ENCODE measurements around the gene ORM2.
"Not testable (repeated sequence)": the region's sequence is repeated elsewhere in the genome, so short reads cannot be mapped to it uniquely, and the experiment has no call there.

The ORM2 gene

DNA sequence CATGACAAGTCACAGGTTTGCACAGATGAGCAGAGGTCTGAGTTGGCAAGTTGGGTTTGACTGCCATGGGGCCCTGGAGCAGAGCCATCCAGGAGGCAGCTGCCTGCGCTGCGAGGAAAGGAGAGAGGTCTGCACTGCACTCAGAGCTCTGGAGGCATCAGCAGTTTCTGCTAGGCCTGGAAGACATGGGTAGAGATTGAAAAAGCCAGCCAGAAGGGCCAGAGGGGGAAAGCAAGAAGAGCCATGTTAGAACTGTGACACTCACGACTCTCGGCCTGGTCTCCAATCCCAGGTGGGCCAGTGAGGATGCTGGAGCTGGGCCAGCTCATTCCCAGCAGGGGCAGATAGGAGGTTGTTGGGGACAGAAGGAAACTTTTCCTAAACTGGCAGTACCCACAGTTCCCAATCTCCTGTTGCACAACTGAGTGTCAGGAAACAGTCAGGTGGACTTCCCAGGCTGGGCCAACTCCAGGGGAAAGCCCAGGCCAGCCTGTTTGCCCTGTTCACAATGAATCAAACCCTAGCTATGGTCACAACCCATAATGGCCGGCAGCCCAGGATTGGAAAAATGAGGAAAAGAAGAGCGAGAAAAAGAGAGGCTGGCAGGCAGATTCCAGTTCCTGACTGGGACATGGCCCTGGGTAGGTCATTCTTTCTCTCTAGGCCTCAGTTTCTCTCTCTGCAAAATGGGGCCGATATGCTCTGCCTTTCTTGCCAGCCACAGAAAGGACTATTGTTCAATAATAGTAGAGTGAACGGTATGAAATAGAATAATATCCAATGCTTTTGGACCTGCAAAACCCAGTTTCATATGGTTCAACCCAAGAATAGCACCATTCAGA, 14.6 kb upstream of the ORM2 start:
- no peak for DNase-seq (ENCODE audit: low spot score)

DNA sequence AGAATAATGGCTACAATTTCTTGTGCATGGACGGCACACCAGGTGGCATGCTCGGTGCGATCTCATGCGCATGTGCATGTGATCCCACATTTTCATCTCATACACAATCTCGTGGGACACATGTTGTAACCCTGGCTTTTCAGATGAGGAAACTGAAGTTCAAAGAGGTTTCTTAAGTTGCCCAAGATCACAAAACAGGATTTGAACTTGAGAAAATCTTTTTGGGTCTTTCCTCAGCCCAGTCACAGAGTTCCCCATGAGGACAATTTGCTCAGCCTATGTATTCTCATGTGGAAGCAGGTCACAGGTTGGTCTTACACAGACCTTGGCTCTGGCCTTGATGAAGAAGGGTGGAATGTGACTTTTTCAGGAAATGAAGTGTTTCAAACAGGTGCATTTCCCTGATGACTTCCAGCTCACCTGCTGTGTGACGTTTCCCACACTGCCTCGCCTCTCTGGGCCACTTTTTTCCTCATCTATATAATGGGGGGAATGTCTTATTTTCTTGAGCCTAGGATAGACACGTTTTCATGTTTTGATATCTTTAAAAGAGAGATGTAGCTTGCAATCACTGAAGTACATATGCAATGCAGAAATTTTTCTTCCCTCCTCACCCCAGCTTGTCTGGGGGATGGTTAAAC, 13.8 kb upstream of the ORM2 start:
- DNase-seq (ENCODE audit: low spot score), result no peak

DNA sequence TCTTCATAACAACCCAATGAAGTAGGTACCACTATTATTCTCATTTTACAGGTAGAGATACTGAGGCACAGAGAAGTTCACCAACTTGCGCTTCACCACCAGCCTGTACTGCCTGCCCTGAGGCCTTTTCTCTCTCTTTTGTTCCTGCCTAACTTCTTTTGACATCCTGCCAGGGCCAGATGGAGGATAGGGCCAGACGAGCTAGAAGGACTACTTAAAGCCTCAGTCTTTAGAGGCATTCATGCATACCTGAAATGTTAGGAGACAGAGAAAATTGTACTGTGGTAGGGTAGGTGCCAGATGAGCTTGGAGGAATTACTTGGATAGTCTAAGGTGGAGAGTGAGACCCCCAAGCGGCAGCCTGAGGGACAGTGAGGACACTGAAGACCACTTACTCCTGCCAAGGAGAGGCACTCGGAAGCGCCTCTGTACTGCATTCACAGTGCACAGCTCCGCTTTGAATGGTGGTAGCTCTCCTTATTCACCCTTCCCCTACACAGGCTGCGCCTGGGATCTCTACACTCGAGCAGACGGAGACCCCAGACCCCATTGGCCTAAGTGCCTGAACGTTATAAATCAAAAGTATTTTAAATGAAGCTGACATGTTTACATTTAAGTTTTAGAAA, 13.0 kb upstream of the ORM2 start:
- no peak for DNase-seq (ENCODE audit: low spot score)

DNA sequence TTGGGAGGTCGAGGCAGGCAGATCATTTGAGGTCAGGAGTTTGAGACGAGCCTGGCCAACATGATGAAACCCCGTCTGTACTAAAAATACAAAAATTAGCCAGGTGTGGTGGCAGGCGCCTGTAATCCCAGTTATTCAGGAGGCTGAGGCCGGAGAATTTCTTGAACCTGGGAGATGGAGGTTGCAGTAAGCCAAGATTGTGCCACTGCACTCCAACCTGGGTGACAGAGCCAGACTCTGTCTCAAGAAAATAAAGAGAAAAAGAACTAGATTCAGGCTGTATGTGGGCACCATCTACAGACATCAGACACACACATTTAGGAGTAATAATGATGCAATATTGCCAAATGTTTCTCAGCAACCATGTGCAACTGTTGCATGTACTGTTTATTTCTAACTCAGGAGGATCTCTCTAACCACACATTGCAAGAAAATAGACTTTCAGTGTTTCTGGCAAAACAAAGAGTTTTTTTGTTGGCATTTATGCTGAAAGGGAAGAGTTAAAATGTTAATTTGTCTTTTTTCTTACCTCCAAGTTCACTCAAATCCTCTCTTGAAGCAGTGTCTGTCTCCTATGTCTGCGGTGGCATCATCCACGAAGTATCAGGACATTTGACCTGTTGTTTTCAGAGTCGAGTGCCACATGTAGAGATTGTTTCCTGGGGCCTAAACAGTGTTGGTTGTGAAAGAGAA, 11.9 kb upstream of the ORM2 start:
- DNase-seq (ENCODE audit: low spot score), result no peak

DNA sequence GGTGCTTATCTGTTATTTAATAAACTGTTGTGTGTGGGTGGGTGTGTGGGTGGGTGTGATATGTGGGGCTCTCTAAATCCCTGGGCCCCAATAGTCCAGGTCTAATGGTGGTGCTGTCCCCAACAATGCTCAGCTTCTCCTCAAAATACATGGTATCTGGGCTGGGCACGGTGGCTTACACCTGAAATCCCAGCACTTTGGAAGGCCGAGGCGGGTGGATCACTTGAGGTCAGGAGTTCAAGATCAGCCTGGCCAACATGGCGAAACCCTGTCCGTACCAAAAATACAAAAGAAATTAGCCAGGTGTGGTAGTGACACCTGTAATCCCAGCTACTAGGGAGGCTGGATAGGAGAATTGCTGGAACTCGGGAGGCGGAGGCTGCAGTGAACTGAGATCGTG, 11.3 kb upstream of the ORM2 start:
- no peak for DNase-seq (ENCODE audit: low spot score)

DNA sequence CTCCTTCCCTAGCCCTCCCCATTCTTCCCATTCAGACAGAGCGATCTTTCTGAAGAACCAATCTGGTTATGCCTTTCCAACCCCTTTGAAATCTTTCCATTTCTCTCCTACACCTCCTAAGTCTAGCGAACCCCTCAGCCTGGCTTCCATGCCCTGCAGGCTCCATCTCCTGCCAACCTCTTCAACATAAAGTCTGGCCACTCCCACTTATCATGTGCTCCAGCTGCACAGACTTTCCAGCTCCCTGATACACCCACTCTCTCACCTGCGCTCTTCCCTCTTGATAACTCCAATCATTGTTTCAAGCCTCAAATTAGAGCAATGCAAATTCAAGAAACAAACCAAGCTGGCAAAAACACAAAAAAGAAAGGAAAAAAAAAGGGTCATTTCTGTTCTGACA, 10.5 kb upstream of the ORM2 start:
- no peak for DNase-seq (ENCODE audit: low spot score)

DNA sequence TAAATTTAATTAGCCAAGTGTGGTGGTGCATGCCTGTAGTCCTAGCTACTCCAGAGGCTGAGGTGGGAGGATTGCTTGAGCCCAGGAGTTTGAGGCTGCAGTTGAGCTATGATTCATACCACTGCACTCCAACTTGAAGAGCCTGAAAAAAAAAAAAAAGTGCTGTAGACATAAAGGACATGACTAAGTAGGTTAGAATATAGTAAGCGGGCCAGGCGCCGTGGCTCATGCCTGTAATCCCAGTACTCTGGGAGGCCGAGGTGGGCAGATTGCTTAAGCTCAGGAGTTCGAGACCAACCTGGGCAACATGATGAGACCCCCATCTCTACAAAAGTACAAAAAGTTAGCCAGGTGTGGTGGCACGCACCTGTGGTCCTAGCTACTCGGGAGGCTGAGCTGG, 9.0 kb upstream of the ORM2 start:
- not testable (repeated sequence) for DNase-seq (ENCODE audit: low spot score)

DNA sequence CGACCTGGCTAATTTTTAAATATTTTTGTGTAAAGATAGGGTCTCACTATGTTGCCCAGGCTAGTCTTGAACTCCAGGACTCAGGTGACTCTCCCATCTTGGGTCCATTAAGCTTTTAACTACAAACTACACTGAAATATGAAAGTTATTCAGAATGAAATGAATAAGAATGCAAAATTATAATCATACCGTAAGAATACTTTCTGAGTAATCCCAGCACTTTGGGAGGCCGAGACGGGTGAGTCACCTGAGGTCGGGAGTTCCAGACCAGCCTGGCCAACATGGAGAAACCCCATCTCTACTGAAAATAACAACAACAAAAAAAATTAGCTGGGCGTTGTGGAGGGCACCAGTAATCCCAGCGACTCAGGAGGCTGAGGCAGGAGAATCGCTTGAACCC, 7.9 kb upstream of the ORM2 start:
- DNase-seq (ENCODE audit: low spot score), result no peak

DNA sequence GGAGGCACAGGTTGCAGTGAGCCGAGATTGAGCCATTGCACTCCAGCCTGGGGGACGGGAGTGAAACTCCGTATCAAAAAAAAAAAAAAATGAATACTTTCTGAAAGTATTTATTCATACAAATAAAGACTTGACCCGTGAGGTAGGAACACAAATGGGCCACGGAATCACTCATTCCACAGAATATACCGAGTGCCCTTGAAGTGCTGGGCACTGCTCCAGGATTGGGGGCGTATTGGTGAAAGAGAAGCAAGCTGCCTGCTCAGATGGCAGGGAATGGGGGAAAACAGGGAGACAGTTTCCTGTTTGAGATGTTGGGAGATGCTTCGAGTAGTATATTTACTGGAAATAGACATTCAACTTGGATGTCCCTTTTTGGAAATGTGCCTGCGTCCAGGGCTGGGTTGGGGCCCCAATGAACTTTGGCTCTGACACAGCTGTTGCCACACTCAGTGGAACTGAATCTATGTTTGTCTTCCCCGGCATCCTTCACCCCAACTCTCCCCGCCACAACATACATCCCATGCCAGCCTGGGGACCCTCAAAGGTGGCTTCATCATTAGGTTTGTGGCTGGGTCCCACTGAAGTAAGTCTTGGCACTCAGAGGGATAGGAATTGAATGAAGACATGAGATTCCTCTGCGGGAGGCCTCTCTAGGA, 7.4 kb upstream of the ORM2 start:
- DNase-seq (ENCODE audit: low spot score), result not testable (repeated sequence)

DNA sequence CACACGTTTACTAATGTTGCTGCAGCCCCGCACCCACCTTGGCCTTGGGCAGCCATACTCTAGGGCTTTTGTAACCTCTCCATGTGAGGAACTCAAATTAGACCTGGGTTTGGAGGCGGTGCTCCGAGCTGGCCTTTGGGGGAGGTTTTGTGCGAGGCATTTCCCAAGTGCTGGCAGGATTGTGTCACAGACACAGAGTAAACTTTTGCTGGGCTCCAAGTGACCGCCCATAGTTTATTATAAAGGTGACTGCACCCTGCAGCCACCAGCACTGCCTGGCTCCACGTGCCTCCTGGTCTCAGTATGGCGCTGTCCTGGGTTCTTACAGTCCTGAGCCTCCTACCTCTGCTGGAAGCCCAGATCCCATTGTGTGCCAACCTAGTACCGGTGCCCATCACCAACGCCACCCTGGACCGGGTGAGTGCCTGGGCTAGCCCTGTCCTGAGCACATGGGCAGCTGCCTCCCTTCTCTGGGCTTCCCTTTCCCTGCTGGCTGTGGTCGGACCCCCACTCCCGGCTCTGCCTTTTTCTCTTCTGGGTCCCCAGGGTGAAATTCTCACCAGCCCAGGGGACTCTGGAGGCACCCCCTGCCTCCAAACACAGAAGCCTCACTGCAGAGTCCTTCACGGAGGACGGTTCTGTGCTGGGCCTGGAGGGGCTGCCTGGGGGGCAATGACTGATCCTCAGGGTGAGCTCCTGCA, 6.7 kb upstream of the ORM2 start, which contains the start of gene ORM1:
Gene ORM1, plus strand, starts transcription at position 268 of the 701 bp plus-strand sequence. Its CDS starts 36 bp downstream, at position 304.
- DNase-seq (ENCODE audit: low spot score), result not testable (repeated sequence)

DNA sequence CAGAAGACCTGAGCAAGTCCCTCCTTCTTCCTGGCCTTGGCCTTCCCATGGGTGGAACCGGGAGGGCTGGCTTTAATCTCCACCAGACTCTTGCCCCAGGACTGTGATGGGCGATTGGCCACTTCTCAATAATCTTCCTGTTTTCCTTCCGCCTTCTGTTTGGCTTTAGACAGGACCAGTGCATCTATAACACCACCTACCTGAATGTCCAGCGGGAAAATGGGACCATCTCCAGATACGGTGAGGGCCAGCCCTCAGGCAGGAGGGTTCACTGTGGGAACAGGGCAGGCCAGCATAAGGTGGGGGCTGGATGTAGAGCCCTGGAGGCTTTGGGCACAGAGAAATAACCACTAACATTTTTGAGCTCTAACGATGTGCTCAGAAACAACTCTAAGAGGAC, 5.8 kb upstream of the ORM2 start:
- DNase-seq (ENCODE audit: low spot score), result not testable (repeated sequence)

DNA sequence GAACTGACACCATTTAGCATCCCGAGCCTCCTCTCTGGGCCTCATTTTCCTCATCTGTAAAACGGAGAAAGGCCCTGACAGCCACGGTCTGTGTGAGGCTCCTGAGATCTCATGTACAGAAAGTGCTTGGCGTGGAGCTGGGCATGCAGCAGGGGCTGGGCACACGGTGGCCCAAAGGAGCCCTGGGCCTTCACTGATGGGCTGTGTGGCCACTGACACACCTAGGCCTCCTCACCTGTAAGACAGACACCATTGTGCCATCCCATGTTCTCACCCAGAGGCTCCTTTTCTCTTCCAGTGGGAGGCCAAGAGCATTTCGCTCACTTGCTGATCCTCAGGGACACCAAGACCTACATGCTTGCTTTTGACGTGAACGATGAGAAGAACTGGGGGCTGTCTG, 5.2 kb upstream of the ORM2 start:
- no peak for DNase-seq (ENCODE audit: low spot score)

DNA sequence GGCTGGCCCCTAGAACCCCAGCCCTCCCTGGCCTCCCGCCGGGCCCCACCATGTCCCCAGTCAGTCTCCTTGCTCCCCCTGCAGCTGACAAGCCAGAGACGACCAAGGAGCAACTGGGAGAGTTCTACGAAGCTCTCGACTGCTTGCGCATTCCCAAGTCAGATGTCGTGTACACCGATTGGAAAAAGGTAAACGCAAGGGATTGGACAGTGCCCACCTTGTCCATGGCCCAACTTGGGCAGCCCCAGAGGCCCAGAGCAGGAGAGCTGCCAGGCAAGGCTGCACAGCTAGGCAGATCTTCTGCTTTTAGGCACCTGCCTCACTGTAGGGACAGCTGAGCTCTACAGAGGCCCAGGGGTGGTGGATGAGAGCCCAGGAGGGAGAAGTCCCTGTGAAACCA, 4.7 kb upstream of the ORM2 start:
- DNase-seq (ENCODE audit: low spot score), result not testable (repeated sequence)

DNA sequence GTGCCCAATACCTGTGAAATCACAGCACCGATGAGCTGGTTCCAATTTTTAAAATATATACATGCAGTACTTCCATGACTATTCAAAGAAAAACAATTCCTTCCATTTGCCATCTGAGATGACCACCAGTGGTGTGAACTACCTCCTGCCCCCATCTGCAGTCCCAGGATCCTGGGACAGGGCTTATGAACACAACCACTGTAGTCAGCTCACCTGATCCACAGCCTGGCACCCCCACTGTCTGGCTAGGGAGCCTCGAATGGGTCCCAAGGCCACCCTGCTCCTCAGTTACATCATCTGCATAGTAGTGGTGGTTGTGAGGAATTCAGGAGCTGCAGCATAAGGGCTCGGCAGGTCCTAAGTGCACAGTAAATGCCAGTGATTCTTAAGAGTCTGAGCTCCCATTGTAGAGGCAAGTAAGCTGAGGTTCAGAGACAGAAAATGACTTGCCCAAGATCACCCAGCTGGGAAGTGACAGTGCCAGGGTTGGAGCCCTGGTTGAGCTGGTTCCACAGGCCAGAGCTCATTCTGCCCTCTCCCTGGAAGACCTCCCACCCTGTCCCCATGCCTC, 3.9 kb upstream of the ORM2 start:
- not testable (repeated sequence) for DNase-seq (ENCODE audit: low spot score)

DNA sequence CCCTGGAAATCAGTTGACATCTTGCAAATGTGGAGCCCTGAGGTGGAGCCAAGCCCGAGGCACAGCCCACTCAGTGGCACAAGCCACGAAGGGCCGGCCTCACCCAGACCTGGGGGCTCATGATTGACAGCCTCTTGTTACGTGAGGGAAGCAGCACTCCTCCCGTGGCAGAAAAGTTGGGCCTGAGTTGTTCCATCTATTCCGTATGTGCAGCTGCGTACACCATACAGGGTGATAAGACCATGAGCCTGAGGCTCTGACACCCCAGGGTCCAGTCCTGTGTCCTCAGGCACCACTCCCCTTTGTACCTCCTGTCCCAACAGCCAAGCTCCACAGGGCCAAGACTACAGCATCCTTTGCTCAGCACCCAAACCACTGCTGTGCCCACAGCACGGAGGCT, 1.9 kb upstream of the ORM2 start:
- no peak for DNase-seq (ENCODE audit: low spot score)

DNA sequence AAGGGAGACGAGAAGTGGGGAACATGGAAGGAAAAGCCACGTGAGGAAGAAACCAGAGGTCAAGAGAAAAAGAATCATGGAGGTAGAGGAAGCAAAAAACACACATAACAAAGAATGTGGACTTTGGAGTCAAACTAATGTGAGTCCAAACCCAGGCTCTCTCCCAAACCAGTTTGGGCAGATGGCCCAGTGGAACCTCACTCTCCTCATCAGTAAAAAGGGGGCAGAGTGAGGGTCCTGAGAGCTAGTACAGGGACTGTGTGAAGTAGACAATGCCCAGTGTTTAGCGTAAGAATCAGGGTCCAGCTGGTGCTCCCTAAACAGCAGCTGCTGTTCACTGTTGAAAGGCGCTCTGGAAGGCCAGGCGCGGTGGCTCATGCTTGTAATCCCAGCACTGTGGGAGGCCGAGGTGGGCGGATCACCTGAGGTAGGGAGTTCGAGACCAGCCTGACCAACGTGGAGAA, 1.3 kb upstream of the ORM2 start:
- DNase-seq (ENCODE audit: low spot score), result not testable (repeated sequence)

DNA sequence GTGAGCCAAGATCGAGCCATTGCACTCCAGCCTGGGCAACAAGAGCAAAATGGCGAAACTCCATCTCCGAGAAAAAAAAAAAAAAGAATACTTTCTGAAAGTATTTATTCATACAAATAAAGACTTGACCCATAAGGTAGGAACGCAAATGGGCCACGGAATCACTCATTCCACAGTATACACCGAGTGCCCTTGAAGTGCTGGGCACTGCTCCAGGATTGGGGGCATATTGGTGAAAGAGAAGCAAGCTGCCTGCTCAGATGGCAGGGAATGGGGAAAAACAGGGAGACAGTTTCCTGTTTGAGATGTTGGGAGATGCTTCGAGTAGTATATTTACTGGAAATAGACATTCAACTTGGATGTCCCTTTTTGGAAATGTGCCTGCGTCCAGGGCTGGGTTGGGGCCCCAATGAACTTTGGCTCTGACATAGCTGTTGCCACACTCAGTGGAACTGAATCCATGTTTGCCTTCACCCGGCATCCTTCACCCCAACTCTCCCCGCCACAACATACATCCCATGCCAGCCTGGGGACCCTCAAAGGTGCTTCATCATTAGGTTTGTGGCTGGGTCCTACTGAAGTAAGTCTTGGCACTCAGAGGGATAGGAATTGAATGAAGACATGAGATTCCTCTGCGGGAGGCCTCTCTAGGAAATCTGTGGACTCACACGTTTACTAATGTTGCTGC, 588 bp upstream of the ORM2 start:
- DNase-seq (ENCODE audit: low spot score), result not testable (repeated sequence)

DNA sequence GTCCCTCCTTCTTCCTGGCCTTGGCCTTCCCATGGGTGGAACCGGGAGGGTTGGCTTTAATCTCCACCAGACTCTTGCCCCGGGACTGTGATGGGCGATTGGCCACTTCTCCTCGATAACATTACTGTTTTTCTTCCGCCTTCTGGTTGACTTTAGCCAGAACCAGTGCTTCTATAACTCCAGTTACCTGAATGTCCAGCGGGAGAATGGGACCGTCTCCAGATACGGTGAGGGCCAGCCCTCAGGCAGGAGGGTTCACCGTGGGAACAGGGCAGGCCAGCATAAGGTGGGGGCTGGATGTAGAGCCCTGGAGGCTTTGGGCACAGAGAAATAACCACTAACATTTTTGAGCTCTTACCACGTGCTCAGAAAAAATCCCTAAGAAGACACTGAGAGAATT, 967 bp downstream of the ORM2 start:
- DNase-seq (ENCODE audit: low spot score), result no peak

DNA sequence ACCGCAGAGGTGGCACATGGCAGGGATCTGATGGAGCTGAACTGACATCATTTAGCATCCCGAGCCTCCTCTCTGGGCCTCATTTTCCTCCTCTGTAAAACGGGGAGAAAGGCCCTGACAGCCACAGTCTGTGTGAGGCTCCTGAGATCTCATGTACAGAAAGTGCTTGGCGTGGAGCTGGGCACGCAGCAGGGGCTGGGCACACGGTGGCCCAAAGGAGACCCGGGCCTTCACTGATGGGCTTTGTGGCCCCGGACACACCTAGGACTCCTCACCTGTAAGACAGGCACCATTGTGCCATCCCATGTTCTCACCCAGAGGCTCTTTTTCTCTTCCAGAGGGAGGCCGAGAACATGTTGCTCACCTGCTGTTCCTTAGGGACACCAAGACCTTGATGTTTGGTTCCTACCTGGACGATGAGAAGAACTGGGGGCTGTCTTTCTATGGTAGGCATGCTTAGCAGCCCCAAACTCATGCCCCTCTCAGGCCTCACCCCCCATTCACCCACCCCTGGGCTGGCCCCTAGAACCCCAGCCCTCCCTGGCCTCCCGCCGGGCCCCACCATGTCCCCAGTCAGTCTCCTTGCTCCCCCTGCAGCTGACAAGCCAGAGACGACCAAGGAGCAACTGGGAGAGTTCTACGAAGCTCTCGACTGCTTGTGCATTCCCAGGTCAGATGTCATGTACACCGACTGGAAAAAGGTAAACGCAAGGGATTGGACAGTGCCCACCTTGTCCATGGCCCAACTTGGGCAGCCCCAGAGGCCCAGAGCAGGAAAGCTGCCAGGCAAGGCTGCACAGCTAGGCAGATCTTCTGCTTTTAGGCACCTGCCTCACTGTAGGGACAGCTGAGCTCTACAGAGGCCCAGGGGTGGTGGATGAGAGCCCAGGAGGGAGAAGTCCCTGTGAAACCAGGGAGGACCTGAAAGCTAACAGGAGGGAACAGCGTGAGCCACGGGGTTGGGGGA, 1.8 kb downstream of the ORM2 start:
- DNase-seq (ENCODE audit: low spot score), result not testable (repeated sequence)

Measured in HuH-7.5 (cell line).